Smooth muscle cell (in vitro differentiated cells): ENCODE data around the gene UBALD1. TPM values are rescaled to one million over a fixed set of nuclear protein-coding genes. Genes with fewer than 3 reads are reported as not detected.

ENCODE experiments used
- DNase-seq: peaks from one replicate; lab custom pipeline; 2025; ENCODE audit not compliant: unreplicated experiment; lab: John Stamatoyannopoulos, UW
- H2AFZ ChIP-seq: fragments of 200-600 bp; sonication (generic); 2 replicates; pipeline ENCODE4 v1.6.0; 2016; ENCODE audit warnings: antibody characterized with exemption, low read depth, mild to moderate bottlenecking
- H3F3A ChIP-seq: fragments of 200-600 bp; sonication (generic); 2 replicates; pipeline ENCODE4 v1.6.0; 2017; ENCODE audit warnings: antibody characterized with exemption, low read depth
- H3K27ac ChIP-seq: fragments of 200-600 bp; sonication (generic); 2 replicates; pipeline ENCODE4 v1.5.1; 2016; ENCODE audit warnings: low read depth, mild to moderate bottlenecking
- H3K27me3 ChIP-seq: fragments of 200-600 bp; sonication (generic); 2 replicates; pipeline ENCODE4 v1.6.1; 2016; ENCODE audit warnings: low read depth, mild to moderate bottlenecking
- H3K36me3 ChIP-seq: fragments of 200-600 bp; sonication (generic); 2 replicates; pipeline ENCODE4 v1.5.1; 2016; ENCODE audit warnings: low read depth
- H3K4me1 ChIP-seq: fragments of 200-600 bp; sonication (generic); 2 replicates; pipeline ENCODE4 v1.5.1; 2016; ENCODE audit warnings: low read depth
- H3K4me2 ChIP-seq: fragments of 200-600 bp; sonication (generic); 2 replicates; pipeline ENCODE4 v1.6.0; 2016; ENCODE audit warnings: mild to moderate bottlenecking
- H3K4me3 ChIP-seq: fragments of 200-600 bp; sonication (generic); 2 replicates; pipeline ENCODE4 v1.5.1; 2016; ENCODE audit warnings: mild to moderate bottlenecking
- H3K79me2 ChIP-seq: fragments of 200-600 bp; sonication (generic); 2 replicates; pipeline ENCODE4 v1.6.0; 2016; ENCODE audit warnings: low read depth, mild to moderate bottlenecking
- H3K9ac ChIP-seq: fragments of 200-600 bp; sonication (generic); 2 replicates; pipeline ENCODE4 v1.6.0; 2016; ENCODE audit warnings: low read depth
- H3K9me3 ChIP-seq: fragments of 200-600 bp; sonication (generic); replicated peaks from 2 replicates; pipeline ENCODE4 v1.5.1; 2016; ENCODE audit warnings: low read depth
- H4K20me1 ChIP-seq: fragments of 200-600 bp; sonication (generic); 2 replicates; pipeline ENCODE4 v1.6.0; 2016; ENCODE audit warnings: low read depth
- WGBS: methylation state at CpG from one replicate; pipeline ENCODE4 v1.1.7; 2016; ENCODE audit warnings: low lambda C conversion rate; 5-methylcytosine and 5-hydroxymethylcytosine counted together
- polyA plus RNA-seq: library from polyadenylated mRNA; unstranded; fragments of >200 nt; fragmentation: Nextera tagmentation; extraction: Ambion mirVana; gene quantifications from 2 replicates; pipeline ENCODE4 v1.2.1, GENCODE V29; 2016
- total RNA-seq: library from RNA; depleted of rRNA; stranded (reverse); fragments of >200 nt; gene quantifications from 2 replicates; pipeline ENCODE4 v1.2.3, GENCODE V29; 2014
- TF ChIP-seq, protein P1 (sequence below): fragments of 200-600 bp; sonication (generic); IDR thresholded peaks from 2 replicates; pipeline ENCODE4 v1.5.1; 2017; ENCODE audit warnings: borderline replicate concordance, mild to moderate bottlenecking, antibody characterized with exemption; ENCODE audit not compliant: insufficient read depth, poor library complexity, severe bottlenecking

UBALD1 gene
- total and polyA plus RNA-seq, 2 experiments from 2014 or later, result 3.6 to 13.6 TPM

DNA sequence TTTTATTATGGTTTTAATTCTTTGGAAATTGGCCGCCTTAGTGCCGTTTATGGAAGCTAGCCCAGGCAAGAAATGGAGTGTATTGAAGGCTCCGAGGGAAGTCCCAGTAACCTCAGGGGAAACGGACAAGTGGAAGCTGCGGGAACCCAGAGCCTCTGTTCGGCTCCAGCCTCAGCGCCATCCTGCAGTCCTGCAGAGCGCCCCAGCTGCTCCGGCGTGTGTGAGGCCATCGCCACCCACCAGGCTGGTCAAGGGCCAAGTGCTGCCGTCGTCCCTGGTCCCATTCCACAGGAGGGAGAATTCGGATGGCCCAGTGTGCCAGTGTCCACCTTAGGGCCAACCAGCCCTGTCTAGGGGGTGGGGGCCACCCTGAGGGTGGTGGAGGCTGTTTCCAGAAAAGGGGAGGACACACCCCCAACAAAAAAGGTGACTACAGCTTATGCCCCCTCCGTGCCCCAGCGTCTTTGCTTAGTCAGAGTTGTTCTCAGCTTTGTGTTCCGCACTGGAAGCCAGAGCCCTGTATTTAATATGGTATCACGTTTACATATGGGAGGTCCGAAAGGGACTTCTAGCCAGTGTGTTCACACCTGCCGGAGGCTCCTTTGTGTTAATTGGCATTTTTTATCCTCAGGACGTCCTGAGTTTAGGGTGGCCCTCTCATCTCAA is 22.9 kb upstream of the UBALD1 start:
- Histone ChIP-seq H3K79me2 (peaks cover 100% of the 10 kb centered on the region), H3K36me3 (no peaks in the 10 kb centered on the region), H3K9ac (no peak overlapping the region), H4K20me1 (peaks cover 99% of the 10 kb centered on the region), H3K9me3 (no peaks in the 10 kb centered on the region), H3K4me2 (no peak overlapping the region), H2AFZ (no peak overlapping the region), H3K27ac (no peak overlapping the region), H3K4me1 (no peaks in the 10 kb centered on the region), H3K4me3 (no peak overlapping the region), H3K27me3 (no peaks in the 10 kb centered on the region), H3F3A (no peaks in the 10 kb centered on the region)
- 94% methylated on average over 21 of the region's 21 CpGs for WGBS
- TF ChIP-seq, protein P1, sequence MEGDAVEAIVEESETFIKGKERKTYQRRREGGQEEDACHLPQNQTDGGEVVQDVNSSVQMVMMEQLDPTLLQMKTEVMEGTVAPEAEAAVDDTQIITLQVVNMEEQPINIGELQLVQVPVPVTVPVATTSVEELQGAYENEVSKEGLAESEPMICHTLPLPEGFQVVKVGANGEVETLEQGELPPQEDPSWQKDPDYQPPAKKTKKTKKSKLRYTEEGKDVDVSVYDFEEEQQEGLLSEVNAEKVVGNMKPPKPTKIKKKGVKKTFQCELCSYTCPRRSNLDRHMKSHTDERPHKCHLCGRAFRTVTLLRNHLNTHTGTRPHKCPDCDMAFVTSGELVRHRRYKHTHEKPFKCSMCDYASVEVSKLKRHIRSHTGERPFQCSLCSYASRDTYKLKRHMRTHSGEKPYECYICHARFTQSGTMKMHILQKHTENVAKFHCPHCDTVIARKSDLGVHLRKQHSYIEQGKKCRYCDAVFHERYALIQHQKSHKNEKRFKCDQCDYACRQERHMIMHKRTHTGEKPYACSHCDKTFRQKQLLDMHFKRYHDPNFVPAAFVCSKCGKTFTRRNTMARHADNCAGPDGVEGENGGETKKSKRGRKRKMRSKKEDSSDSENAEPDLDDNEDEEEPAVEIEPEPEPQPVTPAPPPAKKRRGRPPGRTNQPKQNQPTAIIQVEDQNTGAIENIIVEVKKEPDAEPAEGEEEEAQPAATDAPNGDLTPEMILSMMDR, result no peak
- no peak for DNase-seq

DNA sequence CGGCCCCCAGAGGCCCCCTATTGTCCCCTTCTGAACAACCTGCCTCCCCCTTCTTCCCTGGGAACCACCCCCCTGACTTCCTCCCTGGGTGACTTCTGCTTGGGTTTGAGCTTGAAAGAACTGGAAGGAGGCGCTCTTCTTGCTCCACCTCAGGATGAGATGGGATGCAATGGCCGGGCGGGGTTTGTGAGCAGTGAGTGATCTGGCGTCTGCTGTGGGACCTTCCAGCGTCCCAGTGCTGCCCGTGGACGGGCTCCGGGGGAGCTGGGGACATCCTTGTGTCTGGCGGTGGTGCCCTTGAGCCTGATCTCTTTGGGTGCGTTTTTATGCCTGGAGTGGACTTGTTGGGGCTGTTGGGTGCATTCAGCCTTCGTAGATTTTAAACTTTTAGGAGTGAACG is 21.5 kb upstream of the UBALD1 start:
- no peak overlapping the region for H2AFZ ChIP-seq
- H3K4me1 ChIP-seq, result no peaks in the 10 kb centered on the region
- no peaks in the 10 kb centered on the region for H3F3A ChIP-seq
- H3K36me3 ChIP-seq, result no peaks in the 10 kb centered on the region
- H3K27me3 ChIP-seq, result no peaks in the 10 kb centered on the region
- TF ChIP-seq, protein P1, result no peak
- no peak overlapping the region for H3K4me2 ChIP-seq
- no peak overlapping the region for H3K4me3 ChIP-seq
- H3K79me2 ChIP-seq, result peaks cover 98% of the 10 kb centered on the region
- no peaks in the 10 kb centered on the region for H3K9me3 ChIP-seq
- WGBS, result 95% methylated on average over 13 of the region's 13 CpGs
- no peak for DNase-seq
- peaks cover 98% of the 10 kb centered on the region for H4K20me1 ChIP-seq
- H3K27ac ChIP-seq, result no peak overlapping the region
- H3K9ac ChIP-seq, result no peak overlapping the region

DNA sequence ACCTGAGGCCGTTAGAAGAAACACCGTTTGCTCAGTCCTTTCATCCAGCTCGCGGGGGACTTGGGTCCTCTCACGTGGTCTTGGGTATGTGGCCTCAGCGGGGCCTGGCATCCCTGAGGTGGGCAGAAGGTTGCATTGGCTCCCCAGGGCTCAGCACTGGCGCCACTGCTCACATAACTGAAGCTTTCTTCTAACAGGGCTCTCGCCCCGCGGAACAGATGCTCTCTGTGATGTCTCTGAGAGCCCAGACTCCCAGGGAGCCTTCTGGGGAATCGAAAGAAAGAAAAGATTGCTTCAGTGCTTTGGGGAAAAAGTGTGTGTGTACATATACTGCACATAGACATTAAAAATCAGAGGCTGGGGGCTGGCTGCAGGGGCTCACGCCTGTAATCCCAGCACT is 20.1 kb upstream of the UBALD1 start:
- DNase-seq, result no peak
- no peaks in the 10 kb centered on the region for H3K9me3 ChIP-seq
- H3K79me2 ChIP-seq, result peaks cover 98% of the 10 kb centered on the region
- no peak overlapping the region for H3K27ac ChIP-seq
- no peaks in the 10 kb centered on the region for H3K36me3 ChIP-seq
- WGBS, result 93% methylated on average over 12 of the region's 12 CpGs
- H3K9ac ChIP-seq, result no peak overlapping the region
- TF ChIP-seq, protein P1, result no peak
- H2AFZ ChIP-seq, result no peak overlapping the region
- peaks cover 97% of the 10 kb centered on the region for H4K20me1 ChIP-seq
- H3K4me2 ChIP-seq, result no peak overlapping the region
- no peaks in the 10 kb centered on the region for H3K4me1 ChIP-seq
- H3K4me3 ChIP-seq, result no peak overlapping the region
- H3F3A ChIP-seq, result no peaks in the 10 kb centered on the region
- no peaks in the 10 kb centered on the region for H3K27me3 ChIP-seq

DNA sequence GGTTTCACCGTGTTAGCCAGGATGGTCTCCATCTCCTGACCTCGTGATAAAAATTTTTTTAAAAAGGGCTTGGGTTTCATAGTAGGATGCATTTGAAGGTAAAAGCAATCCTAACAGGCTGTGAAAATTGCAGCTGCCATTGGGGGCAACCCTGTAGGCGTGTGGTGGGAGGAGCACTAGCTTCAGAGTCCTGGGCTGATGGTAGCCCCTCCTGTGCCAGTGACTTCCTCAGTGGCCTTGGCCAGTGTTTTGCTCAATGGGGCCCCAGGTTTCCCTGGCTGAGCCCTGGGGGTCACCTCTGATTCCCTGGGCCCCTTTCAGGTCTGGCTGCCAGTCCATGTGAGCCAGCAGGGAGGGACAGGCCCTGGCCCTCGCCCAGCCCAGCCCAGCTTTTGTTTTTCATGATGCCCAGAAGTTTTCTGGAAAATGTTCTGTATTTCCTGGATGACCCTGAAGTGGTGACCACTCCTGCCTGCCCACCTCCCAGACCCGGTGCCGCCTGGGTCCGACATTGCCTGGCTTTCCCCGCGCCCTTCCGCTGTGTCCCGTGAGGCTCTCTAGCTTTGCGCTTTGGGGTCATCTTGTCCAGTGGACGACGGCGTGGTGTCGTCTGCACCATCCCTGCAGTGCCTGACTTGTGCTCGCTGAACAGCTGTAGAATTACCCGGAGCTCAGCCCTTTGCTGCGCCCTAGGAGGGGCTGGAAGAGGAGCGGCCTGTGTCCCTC is 19.4 kb upstream of the UBALD1 start:
- Histone ChIP-seq H3K9me3 (no peaks in the 10 kb centered on the region), H3K4me3 (no peak overlapping the region), H3K36me3 (no peaks in the 10 kb centered on the region), H2AFZ (no peak overlapping the region), H3K4me2 (no peak overlapping the region), H3K4me1 (no peaks in the 10 kb centered on the region), H4K20me1 (peaks cover 97% of the 10 kb centered on the region), H3K79me2 (peaks cover 97% of the 10 kb centered on the region), H3K9ac (no peak overlapping the region), H3K27me3 (no peaks in the 10 kb centered on the region), H3K27ac (no peak overlapping the region), H3F3A (no peaks in the 10 kb centered on the region)
- WGBS, result 93% methylated on average over 20 of the region's 20 CpGs
- TF ChIP-seq, protein P1, result no peak
- DNase-seq, result no peak
